Muscle layer of duodenum (tissue), 2 donors: Measurements from ENCODE around the gene TSHZ2.
A peak's percentile ranks its signal among the peaks of the same experiment; 100 is the strongest.
"Not testable (repeated sequence)": the region's sequence is repeated elsewhere in the genome, so short reads cannot be mapped to it uniquely, and the experiment has no call there.

Experiments used
- H3K27ac ChIP-seq: one replicate; pipeline ENCODE4 v1.7.0; 2013; ENCODE audit warnings: mild to moderate bottlenecking, low read length
- H3K27me3 ChIP-seq: one replicate; pipeline ENCODE4 v1.7.0; 2013; ENCODE audit warnings: low read depth, mild to moderate bottlenecking, control low read depth, low read length
- H3K36me3 ChIP-seq, 2 donors: one replicate each; pipeline ENCODE4 v1.7.0; 2013; ENCODE audit warnings: low read length in 2 of 2, control low read depth in 1 of 2, mild to moderate bottlenecking in 1 of 2; ENCODE audit not compliant: insufficient read depth in 2 of 2, control insufficient read depth in 1 of 2
- H3K4me1 ChIP-seq, 2 donors: one replicate each; pipeline ENCODE4 v1.7.0; 2013; ENCODE audit warnings: low read length in 2 of 2, mild to moderate bottlenecking in 2 of 2, control low read depth in 1 of 2, moderate library complexity in 1 of 2; ENCODE audit not compliant: insufficient read depth in 2 of 2, control insufficient read depth in 1 of 2
- H3K4me3 ChIP-seq, 2 donors: one replicate each; pipeline ENCODE4 v1.7.0; 2013; ENCODE audit warnings: low read length in 2 of 2, low read depth in 1 of 2, mild to moderate bottlenecking in 1 of 2
- H3K9me3 ChIP-seq, 2 donors: one replicate each; pipeline ENCODE4 v1.7.0; 2013; ENCODE audit warnings: low read length in 2 of 2, control low read depth in 1 of 2, mild to moderate bottlenecking in 1 of 2; ENCODE audit not compliant: control insufficient read depth in 1 of 2
- donor health status: healthy.

Gene TSHZ2

GRCh38 chr20:53365539-53366075 is 393.4 kb downstream of the TSHZ2 start:
- Histone ChIP-seq H3K27ac (no peak overlapping the region), H3K4me3 (no peak overlapping the region), H3K36me3 (no peaks in the 10 kb centered on the region), H3K4me1 (no peaks in the 10 kb centered on the region), H3K27me3 (no peaks in the 10 kb centered on the region), H3K9me3 (no peaks in the 10 kb centered on the region)

- not testable (repeated sequence) for H3K9me3 ChIP-seq, H3K4me1 ChIP-seq, H3K27me3 ChIP-seq, H3K36me3 ChIP-seq, H3K27ac ChIP-seq, H3K4me3 ChIP-seq
These were observed 394.8 kb downstream of the TSHZ2 start for GRCh38 chr20:53366928-53367327.

- Histone ChIP-seq H3K4me3 (no peak overlapping the region), H3K9me3 (no peaks in the 10 kb centered on the region), H3K36me3 (no peaks in the 10 kb centered on the region), H3K4me1 (no peaks in the 10 kb centered on the region), H3K27ac (no peak overlapping the region), H3K27me3 (no peaks in the 10 kb centered on the region)
These were observed 397.7 kb downstream of the TSHZ2 start for GRCh38 chr20:53369871-53370270.

- Histone ChIP-seq H3K27ac (no peak overlapping the region), H3K4me1 (no peaks in the 10 kb centered on the region), H3K4me3 (no peak overlapping the region), H3K27me3 (no peaks in the 10 kb centered on the region), H3K9me3 (no peaks in the 10 kb centered on the region), H3K36me3 (no peaks in the 10 kb centered on the region)
These were observed 398.3 kb downstream of the TSHZ2 start for GRCh38 chr20:53370345-53370961.

GRCh38 chr20:53371216-53371615 is 399.1 kb downstream of the TSHZ2 start:
- H3K27ac ChIP-seq: no peak overlapping the region
- no peaks in the 10 kb centered on the region for H3K36me3 ChIP-seq
- no peak overlapping the region for H3K4me3 ChIP-seq
- no peaks in the 10 kb centered on the region for H3K4me1 ChIP-seq
- H3K27me3 ChIP-seq: no peaks in the 10 kb centered on the region
- H3K9me3 ChIP-seq: no peaks in the 10 kb centered on the region

GRCh38 chr20:53376021-53376420 is 403.9 kb downstream of the TSHZ2 start:
- H3K27me3 ChIP-seq: no peaks in the 10 kb centered on the region
- H3K36me3 ChIP-seq: no peaks in the 10 kb centered on the region
- H3K4me1 ChIP-seq: no peaks in the 10 kb centered on the region
- no peak overlapping the region for H3K4me3 ChIP-seq
- no peaks in the 10 kb centered on the region for H3K9me3 ChIP-seq
- no peak overlapping the region for H3K27ac ChIP-seq

GRCh38 chr20:53379014-53379832 is 407.1 kb downstream of the TSHZ2 start:
- no peaks in the 10 kb centered on the region for H3K27me3 ChIP-seq
- no peaks in the 10 kb centered on the region for H3K4me1 ChIP-seq
- no peak overlapping the region for H3K4me3 ChIP-seq
- H3K27ac ChIP-seq: no peak overlapping the region
- H3K9me3 ChIP-seq: no peaks in the 10 kb centered on the region
- no peaks in the 10 kb centered on the region for H3K36me3 ChIP-seq

- Histone ChIP-seq H3K27me3 (no peaks in the 10 kb centered on the region), H3K36me3 (no peaks in the 10 kb centered on the region), H3K4me1 (no peaks in the 10 kb centered on the region), H3K27ac (no peak overlapping the region), H3K9me3 (no peaks in the 10 kb centered on the region), H3K4me3 (no peak overlapping the region)
These were observed 407.6 kb downstream of the TSHZ2 start for GRCh38 chr20:53379833-53380120.

GRCh38 chr20:53381568-53382262 is 409.6 kb downstream of the TSHZ2 start:
- peaks cover 0 to 9% of the 10 kb centered on the region in 2 donors for H3K4me1 ChIP-seq
- no peak overlapping the region for H3K27ac ChIP-seq
- no peaks in the 10 kb centered on the region for H3K9me3 ChIP-seq
- H3K4me3 ChIP-seq: no peak overlapping the region
- H3K36me3 ChIP-seq: no peaks in the 10 kb centered on the region
- H3K27me3 ChIP-seq: no peaks in the 10 kb centered on the region

GRCh38 chr20:53382263-53382844 is 410.2 kb downstream of the TSHZ2 start:
- H3K9me3 ChIP-seq: no peaks in the 10 kb centered on the region
- H3K4me3 ChIP-seq: no peak overlapping the region
- H3K4me1 ChIP-seq: peaks cover 0 to 9% of the 10 kb centered on the region in 2 donors
- H3K27ac ChIP-seq: no peak overlapping the region
- no peaks in the 10 kb centered on the region for H3K27me3 ChIP-seq
- no peaks in the 10 kb centered on the region for H3K36me3 ChIP-seq

- H3K36me3 ChIP-seq: no peaks in the 10 kb centered on the region
- no peaks in the 10 kb centered on the region for H3K27me3 ChIP-seq
- H3K27ac ChIP-seq: peak overlapping the region; percentile 20
- no peaks in the 10 kb centered on the region for H3K9me3 ChIP-seq
- H3K4me1 ChIP-seq: peaks cover 0 to 9% of the 10 kb centered on the region in 2 donors
- no peak overlapping the region for H3K4me3 ChIP-seq
These were observed 411.8 kb downstream of the TSHZ2 start for GRCh38 chr20:53383916-53384315.
